ENCODE measurements around the gene CD99. TPM values are rescaled to one million over a fixed set of nuclear protein-coding genes. Genes with fewer than 3 reads are reported as not detected.

CD99 gene
- total and polyA plus RNA-seq, 2 of the 13 experiments (the other 11 are each of a cell fraction or from before 2014, with no cell fraction given): 78.8 to 111 TPM

DNA sequence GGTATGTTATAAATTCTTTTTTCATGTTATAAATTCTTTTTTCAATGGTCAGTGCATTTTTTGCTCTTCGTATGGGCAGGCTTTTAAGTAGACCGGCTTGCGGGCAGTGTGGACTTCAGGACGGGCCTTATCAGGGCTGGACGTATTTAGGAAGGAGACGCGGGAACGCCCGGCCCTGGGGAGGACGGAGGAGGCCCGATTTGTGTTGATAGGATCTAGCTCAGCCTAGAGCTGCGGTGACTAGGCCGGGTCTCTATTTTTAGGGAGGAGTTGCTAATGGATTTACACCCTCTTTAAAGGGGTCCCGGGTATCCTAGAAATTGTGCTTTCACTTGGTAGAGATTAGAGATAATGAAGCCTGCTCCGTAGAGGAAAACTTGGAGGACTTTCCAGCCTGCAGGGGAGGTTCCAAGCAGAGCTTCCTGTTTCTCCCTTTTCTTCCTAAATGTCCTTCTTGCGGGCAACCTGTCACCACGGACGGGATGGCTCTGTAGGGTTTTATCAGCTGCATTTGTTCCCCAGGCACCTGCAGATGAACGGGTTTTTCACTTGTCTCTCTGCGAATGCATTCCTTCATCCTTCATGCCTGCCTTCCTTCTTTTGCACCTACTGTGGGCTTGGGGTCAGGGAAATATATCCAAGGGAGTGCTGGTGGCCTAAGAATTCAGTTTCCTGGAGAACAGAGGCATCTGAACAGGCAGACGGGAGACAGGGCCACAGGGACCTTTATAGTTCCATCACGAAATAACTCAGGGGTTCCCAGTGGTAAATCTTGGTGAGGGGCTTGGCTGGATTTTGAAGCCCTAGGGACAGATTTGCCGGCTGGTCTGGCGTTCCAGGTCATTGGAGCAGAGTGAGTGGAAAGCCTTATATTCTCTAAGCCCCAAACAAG lies 1.4 kb downstream of the CD99 start (continued):
- no peak for TF ChIP-seq ISL2 (CRISPR knock-in tag; IDR thresholded peaks at IDR 0.05)
- no peak for TF ChIP-seq SALL2 (CRISPR knock-in tag; IDR thresholded peaks at IDR 0.05)
- TF ChIP-seq ZFX (CRISPR knock-in tag; IDR thresholded peaks at IDR 0.05; ENCODE audit: low read depth): peak; percentile 39; the same call in 1 of the 2 replicates

DNA sequence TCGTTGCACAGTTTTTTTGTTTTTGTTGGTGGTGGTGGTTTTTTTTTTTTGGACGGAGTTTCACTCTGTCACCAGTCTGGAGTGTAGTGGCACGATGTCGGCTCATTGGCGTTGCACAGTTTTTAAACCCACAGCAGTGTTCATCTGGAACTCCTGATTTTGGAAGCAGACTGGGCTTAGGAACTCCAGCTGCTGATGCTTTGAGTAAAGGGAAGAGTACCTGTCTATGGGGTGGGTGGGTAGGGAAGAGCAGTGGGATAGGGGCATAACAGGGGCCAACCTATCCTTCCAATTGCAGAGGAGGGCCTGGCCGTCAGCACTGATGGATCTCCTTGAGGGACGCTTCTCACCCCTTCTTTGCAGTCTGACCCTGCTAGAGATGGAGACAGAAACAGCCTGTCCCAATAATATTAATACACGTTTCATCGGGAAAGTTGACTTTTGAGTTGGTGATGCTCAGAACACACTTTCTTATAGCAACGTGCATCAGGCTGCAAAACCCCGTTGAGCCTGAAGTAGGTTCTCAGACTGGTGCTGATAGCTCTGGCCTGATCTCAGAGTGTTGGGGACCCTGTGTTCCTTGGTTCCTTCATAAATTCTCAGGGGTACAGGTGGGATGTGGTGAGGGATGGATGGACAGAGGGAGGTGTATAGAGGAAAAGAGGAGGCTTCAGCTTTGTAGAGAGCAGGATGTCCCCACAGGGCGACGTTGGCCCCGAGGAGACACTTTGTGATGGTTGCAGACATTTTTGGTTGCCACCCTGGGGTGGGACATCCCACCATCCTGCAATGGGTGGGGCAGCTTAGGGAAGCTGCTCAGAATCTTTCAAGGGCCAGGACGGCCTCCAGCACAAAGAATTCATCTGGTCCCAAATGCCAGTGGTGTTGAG lies 2.3 kb downstream of the CD99 start:
- peak overlapping the region; percentile 87 to 94 (median 91) for H3K4me3 ChIP-seq (replicated peaks in 1 of 3; ENCODE audit: insufficient read depth in 1 of 3, low read depth in 2 of 3, low read length in 3 of 3)
- no peaks in the 10 kb centered on the region; a peak in 1 of 5 replicates for H3K27me3 ChIP-seq (ENCODE audit: control insufficient read depth in 1 of 2, insufficient read depth in 2 of 2, low read length in 2 of 2)
- no TSS peak for BruUV-seq (replicated peaks)
- POLR2A ChIA-PET: no interaction called here
- H3K79me2 ChIP-seq (ENCODE audit: insufficient read depth, low read length): peaks cover 63% of the 10 kb centered on the region
- FAIRE-seq: no peak
- peak overlapping the region; percentile 95 for H3K4me2 ChIP-seq (ENCODE audit: low read depth, low read length)
- peak overlapping the region; percentile 88 for H3K9ac ChIP-seq (ENCODE audit: insufficient read depth, low read depth, low read length)
- intact Hi-C loops (cut with micrococcal nuclease; ENCODE audit: unreplicated experiment) (no loop called here), in situ Hi-C loops (cut with HindIII; ENCODE audit: extremely low pct_ligation_motif_present, low pct_unique_long_range_greater_than_20kb) (loop anchor here (5.0 kb wide), 1 partner anchor 36 kb away; no protein-coding TSS in a partner anchor)
- ATAC-seq: no peak
- H3K9me3 ChIP-seq (ENCODE audit: low read length): no peaks in the 10 kb centered on the region
- peaks cover 2 to 9% of the 10 kb centered on the region in 2 experiments; a peak in 2 of 5 replicates for H3K36me3 ChIP-seq (replicated peaks in 1 of 2; ENCODE audit: control insufficient read depth in 1 of 2, insufficient read depth in 2 of 2, low read length in 2 of 2)
- H4K20me1 ChIP-seq (ENCODE audit: insufficient read depth, low read length): peaks cover 13% of the 10 kb centered on the region; the same call in 1 of the 2 replicates
- peaks cover 47% of the 10 kb centered on the region for H3K4me1 ChIP-seq (ENCODE audit: insufficient read depth, low read length)
- DNase-seq (ENCODE audit: low spot score): no peak
- TF ChIP-seq ZNF224 (CRISPR knock-in tag; IDR thresholded peaks at IDR 0.05) (no peak), ISX (CRISPR knock-in tag; conservative IDR thresholded peaks at IDR 0.05) (no peak), EHMT2 (IDR thresholded peaks at IDR 0.05; ENCODE audit: borderline replicate concordance, low read depth, low read length) (no peak), RXRA (CRISPR knock-in tag; IDR thresholded peaks at IDR 0.05) (no peak), FOXA3 (CRISPR knock-in tag; IDR thresholded peaks at IDR 0.05) (no peak), THAP11 (CRISPR knock-in tag; IDR thresholded peaks at IDR 0.05) (no peak), TOPORS (CRISPR knock-in tag; IDR thresholded peaks at IDR 0.05) (no peak), NFIB (CRISPR knock-in tag; IDR thresholded peaks at IDR 0.05; ENCODE audit: borderline replicate concordance) (no peak), ZNF570 (CRISPR knock-in tag; IDR thresholded peaks at IDR 0.05; ENCODE audit: borderline replicate concordance) (no peak), FOSL2 (CRISPR knock-in tag; IDR thresholded peaks at IDR 0.05) (no peak), ZNF225 (CRISPR knock-in tag; IDR thresholded peaks at IDR 0.05) (no peak), SMARCE1 (IDR thresholded peaks at IDR 0.05; ENCODE audit: borderline replicate concordance) (no peak), ZNF703 (CRISPR knock-in tag; IDR thresholded peaks at IDR 0.05; ENCODE audit: borderline replicate concordance) (no peak), BRD4 (CRISPR knock-in tag; IDR thresholded peaks at IDR 0.05) (no peak)
- TF ChIP-seq, protein P1, sequence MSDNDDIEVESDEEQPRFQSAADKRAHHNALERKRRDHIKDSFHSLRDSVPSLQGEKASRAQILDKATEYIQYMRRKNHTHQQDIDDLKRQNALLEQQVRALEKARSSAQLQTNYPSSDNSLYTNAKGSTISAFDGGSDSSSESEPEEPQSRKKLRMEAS (IDR thresholded peaks at IDR 0.05): no peak
- TF ChIP-seq, protein P2, sequence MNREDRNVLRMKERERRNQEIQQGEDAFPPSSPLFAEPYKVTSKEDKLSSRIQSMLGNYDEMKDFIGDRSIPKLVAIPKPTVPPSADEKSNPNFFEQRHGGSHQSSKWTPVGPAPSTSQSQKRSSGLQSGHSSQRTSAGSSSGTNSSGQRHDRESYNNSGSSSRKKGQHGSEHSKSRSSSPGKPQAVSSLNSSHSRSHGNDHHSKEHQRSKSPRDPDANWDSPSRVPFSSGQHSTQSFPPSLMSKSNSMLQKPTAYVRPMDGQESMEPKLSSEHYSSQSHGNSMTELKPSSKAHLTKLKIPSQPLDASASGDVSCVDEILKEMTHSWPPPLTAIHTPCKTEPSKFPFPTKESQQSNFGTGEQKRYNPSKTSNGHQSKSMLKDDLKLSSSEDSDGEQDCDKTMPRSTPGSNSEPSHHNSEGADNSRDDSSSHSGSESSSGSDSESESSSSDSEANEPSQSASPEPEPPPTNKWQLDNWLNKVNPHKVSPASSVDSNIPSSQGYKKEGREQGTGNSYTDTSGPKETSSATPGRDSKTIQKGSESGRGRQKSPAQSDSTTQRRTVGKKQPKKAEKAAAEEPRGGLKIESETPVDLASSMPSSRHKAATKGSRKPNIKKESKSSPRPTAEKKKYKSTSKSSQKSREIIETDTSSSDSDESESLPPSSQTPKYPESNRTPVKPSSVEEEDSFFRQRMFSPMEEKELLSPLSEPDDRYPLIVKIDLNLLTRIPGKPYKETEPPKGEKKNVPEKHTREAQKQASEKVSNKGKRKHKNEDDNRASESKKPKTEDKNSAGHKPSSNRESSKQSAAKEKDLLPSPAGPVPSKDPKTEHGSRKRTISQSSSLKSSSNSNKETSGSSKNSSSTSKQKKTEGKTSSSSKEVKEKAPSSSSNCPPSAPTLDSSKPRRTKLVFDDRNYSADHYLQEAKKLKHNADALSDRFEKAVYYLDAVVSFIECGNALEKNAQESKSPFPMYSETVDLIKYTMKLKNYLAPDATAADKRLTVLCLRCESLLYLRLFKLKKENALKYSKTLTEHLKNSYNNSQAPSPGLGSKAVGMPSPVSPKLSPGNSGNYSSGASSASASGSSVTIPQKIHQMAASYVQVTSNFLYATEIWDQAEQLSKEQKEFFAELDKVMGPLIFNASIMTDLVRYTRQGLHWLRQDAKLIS (CRISPR knock-in tag; IDR thresholded peaks at IDR 0.05): no peak
- no peak overlapping the region for H3K27ac ChIP-seq (ENCODE audit: extremely low read length, insufficient read depth, low read length)
- H2AFZ ChIP-seq (ENCODE audit: low read length): no peak overlapping the region
- CTCF ChIA-PET (ENCODE audit: low intra/inter-chr PET ratio, low total read pairs): no interaction called here
- WGBS (ENCODE audit: low lambda C conversion rate): 75% methylated on average over 14 of the region's 15 CpGs

Data from HepG2 (cell line).